ENCODE results near the gene MAGI3.
"Not testable (repeated sequence)": the region's sequence is repeated elsewhere in the genome, so short reads cannot be mapped to it uniquely, and the experiment has no call there.

MAGI3 gene

DNA sequence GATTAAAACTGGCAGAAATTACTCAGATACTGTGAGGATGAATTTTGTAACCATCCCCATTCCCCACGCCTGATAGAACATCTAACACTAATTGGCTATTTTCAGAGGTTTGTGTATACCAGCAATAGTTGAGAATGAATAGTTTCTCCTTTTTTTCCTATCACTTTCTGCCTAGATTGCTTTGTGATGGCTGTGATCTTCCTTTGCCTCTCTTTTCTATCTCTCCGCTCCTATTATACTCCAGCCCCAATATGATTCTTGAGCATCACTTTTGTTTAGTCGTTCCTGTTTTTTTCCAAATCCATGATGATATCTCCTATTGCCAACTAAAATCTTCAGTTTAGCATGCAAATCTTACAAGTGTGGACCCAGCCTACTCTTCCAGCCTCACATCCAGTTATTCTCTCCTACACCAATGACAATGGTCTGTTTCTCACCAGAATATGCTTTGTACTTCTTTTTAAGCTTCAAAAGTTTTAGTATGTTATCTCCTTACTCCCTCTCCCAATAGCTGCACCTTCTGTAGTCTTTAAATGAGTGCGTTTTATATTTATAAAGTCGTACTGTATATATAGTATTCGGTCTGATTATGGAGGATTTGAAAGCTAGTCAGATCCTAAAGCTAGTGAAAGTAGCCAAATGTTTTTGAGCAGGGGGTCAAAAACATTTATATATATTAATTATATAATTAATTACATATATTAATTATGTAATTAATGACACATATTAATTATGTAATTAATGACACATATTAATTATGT lies 25.2 kb downstream of the MAGI3 start:
- Histone ChIP-seq H3K36me3 (ENCODE audit: control insufficient read depth, insufficient read depth, low read length) (no peaks in the 10 kb centered on the region), H3K27me3 (replicated peaks; ENCODE audit: control insufficient read depth, insufficient read depth, low read length) (no peaks in the 10 kb centered on the region), H3K4me3 (replicated peaks; ENCODE audit: low read depth, low read length) (no peak overlapping the region)
- TF ChIP-seq, protein P1, sequence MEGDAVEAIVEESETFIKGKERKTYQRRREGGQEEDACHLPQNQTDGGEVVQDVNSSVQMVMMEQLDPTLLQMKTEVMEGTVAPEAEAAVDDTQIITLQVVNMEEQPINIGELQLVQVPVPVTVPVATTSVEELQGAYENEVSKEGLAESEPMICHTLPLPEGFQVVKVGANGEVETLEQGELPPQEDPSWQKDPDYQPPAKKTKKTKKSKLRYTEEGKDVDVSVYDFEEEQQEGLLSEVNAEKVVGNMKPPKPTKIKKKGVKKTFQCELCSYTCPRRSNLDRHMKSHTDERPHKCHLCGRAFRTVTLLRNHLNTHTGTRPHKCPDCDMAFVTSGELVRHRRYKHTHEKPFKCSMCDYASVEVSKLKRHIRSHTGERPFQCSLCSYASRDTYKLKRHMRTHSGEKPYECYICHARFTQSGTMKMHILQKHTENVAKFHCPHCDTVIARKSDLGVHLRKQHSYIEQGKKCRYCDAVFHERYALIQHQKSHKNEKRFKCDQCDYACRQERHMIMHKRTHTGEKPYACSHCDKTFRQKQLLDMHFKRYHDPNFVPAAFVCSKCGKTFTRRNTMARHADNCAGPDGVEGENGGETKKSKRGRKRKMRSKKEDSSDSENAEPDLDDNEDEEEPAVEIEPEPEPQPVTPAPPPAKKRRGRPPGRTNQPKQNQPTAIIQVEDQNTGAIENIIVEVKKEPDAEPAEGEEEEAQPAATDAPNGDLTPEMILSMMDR (IDR thresholded peaks at IDR 0.05; ENCODE audit: insufficient read depth, low read length, poor library complexity, severe bottlenecking): no peak
- DNase-seq (ENCODE audit: extremely low read depth, insufficient read length): no peak

DNA sequence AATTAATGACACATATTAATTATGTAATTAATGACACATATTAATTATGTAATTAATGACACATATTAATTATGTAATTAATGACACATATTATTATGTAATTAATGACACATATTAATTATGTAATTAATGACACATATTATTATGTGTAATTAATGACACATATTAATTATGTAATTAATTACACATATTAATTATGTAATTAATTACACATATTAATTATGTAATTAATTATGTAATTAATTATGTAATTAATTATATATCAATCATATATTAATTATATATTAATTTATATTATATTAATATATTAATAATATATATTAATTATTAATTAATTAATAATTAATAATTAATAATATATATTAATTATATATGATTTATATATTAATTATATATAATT lies 25.8 kb downstream of the MAGI3 start:
- not testable (repeated sequence) for H3K36me3 ChIP-seq (ENCODE audit: control insufficient read depth, insufficient read depth, low read length); H3K4me3 ChIP-seq (replicated peaks; ENCODE audit: low read depth, low read length); DNase-seq (ENCODE audit: extremely low read depth, insufficient read length); H3K27me3 ChIP-seq (replicated peaks; ENCODE audit: control insufficient read depth, insufficient read depth, low read length)

DNA sequence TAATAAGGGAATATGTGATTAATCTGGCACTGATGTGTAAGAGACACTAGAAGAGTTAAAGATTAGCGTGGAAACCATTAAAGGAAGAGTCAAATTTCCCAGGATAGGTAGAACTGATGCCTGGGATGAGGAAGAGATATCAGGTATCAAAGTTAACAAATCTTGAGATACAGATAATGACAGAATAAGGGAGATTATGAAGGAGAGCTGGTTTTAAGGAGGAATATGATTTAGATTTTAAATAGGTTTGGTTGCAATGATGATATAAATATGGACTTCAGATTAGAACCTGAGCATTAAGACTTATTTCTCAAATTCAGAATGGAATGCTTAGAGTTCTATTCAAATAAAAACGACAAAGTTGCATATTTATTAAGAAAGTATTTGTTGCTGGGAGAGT lies 26.2 kb downstream of the MAGI3 start:
- H3K36me3 ChIP-seq (ENCODE audit: control insufficient read depth, insufficient read depth, low read length): no peaks in the 10 kb centered on the region
- no peak for DNase-seq (ENCODE audit: extremely low read depth, insufficient read length)
- H3K27me3 ChIP-seq (replicated peaks; ENCODE audit: control insufficient read depth, insufficient read depth, low read length): no peaks in the 10 kb centered on the region
- H3K4me3 ChIP-seq (replicated peaks; ENCODE audit: low read depth, low read length): no peak overlapping the region
- TF ChIP-seq, protein P1 (IDR thresholded peaks at IDR 0.05; ENCODE audit: insufficient read depth, low read length, poor library complexity, severe bottlenecking): no peak

DNA sequence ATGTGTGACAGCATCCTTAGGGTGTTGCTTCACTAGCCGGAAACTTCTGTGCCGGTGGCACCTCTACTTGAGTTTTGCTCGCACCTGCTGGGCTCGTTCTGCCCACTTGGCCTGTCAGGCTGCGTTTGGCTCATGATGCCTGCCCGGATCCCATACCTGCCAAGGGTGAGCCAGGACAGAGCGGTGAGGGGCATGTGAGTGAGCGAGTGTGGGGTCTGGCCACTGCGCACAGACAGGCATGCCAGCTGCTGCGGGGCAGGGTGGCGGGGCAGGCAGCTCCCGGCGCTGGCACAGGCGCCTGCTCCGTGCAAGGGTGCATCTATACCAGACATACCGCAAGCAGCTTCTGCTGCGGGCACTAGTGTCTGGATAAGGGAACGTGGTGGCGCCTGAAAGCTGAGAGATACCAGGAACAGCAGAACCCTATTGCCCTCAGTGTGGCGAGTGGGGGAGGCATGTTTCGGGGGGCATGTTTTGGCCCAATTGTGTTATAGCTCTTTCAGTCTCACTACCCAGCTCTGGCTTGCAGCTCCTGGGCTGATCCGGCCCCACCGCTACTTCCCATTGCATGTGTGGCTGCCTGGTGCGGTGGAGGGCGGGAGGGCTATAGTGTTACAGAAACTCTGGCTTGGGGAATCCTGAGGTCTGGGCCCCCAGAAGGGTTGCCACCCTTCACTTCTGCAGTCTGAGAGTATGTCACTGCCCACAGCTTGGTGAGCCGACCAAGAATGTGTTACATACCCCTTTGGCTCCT lies 32.2 kb downstream of the MAGI3 start:
- Histone ChIP-seq H3K36me3 (ENCODE audit: control insufficient read depth, insufficient read depth, low read length) (no peaks in the 10 kb centered on the region), H3K27me3 (replicated peaks; ENCODE audit: control insufficient read depth, insufficient read depth, low read length) (no peaks in the 10 kb centered on the region), H3K4me3 (replicated peaks; ENCODE audit: low read depth, low read length) (no peak overlapping the region)
- TF ChIP-seq, protein P1 (IDR thresholded peaks at IDR 0.05; ENCODE audit: insufficient read depth, low read length, poor library complexity, severe bottlenecking): no peak
- no peak for DNase-seq (ENCODE audit: extremely low read depth, insufficient read length)

DNA sequence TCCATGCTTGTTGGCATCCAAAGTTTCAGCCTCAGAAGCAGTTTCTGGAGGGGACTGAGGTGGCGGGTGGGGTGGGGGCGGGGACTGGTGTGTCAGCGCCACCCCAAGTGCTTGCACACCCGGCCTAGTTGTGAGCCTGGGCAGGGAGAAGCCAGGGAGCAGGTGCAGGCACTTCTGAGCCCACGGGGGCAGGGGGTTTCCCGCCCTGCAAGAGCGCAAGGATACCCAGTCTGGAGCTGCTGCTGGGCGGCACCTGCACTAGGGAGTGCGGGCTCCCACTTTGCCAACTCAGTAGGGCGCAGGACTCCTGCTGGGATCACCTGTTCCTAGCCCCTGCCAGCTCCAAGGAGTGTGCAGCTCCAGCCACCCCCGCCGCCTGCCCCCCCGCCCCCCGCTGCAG lies 33.5 kb downstream of the MAGI3 start:
- TF ChIP-seq, protein P1 (IDR thresholded peaks at IDR 0.05; ENCODE audit: insufficient read depth, low read length, poor library complexity, severe bottlenecking): no peak
- DNase-seq (ENCODE audit: extremely low read depth, insufficient read length): no peak
- H3K27me3 ChIP-seq (replicated peaks; ENCODE audit: control insufficient read depth, insufficient read depth, low read length): no peaks in the 10 kb centered on the region
- no peak overlapping the region for H3K4me3 ChIP-seq (replicated peaks; ENCODE audit: low read depth, low read length)
- no peaks in the 10 kb centered on the region for H3K36me3 ChIP-seq (ENCODE audit: control insufficient read depth, insufficient read depth, low read length)

DNA sequence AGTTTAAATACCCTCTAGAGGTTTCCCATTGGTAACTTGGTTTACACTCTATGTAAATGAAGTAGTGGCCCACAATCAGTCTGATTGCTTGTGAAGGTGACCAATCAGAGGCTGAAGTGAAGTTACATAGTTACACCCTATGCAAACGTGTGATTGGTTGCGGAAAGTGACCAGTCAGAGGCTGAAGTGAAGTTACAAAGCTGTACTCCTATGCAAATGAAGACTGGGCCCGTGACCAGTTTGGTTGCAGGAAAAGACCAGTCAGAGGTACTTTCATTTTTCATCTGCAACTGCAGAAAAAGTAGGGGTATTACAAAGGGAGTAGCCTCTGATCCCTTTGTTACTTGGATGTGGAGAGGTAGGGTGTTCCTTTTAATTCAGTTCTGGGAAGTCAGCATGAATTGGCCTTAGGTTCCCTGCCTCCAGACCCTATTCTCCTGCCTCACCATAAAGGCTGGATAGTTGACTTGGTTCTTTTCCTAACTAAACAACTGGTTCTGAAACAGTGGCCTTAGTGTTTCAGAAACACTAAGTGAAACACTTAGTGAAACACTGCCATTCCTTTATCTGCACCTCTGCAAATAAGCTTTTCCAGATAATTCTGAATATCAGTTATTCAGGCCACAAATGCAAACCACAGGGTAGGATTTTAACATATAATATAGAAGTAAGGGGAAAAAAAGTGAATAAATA lies 39.3 kb downstream of the MAGI3 start:
- no peaks in the 10 kb centered on the region for H3K36me3 ChIP-seq (ENCODE audit: control insufficient read depth, insufficient read depth, low read length)
- no peak for DNase-seq (ENCODE audit: extremely low read depth, insufficient read length)
- no peak overlapping the region for H3K4me3 ChIP-seq (replicated peaks; ENCODE audit: low read depth, low read length)
- TF ChIP-seq, protein P1 (IDR thresholded peaks at IDR 0.05; ENCODE audit: insufficient read depth, low read length, poor library complexity, severe bottlenecking): no peak
- no peaks in the 10 kb centered on the region for H3K27me3 ChIP-seq (replicated peaks; ENCODE audit: control insufficient read depth, insufficient read depth, low read length)
